ENCODE measurements around the gene CSNK2B.

DNA sequence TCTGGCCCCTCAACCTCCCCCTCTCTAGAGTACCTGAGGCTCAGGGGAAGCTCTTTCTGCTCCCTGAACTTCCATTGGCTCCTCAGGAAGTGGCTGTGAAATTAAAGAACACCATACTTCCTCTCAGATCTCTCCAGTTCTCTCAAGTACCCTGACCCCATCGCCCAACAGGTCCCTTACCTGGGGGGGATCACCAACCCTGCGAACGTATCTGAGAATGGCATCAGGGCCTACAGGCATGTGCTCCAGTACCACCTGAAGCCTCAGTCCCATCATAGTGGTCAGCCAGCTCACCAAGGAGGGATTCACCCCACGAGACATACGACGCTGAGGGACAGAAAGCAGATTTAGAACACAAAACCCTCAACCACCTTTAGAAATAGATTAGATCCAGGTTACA lies 25.3 kb upstream of the CSNK2B start:
- TF ChIP-seq ZNF433 (tag by site-specific recombination; IDR thresholded peaks at IDR 0.05; ENCODE audit: low read depth): no peak
- TF ChIP-seq, protein P1, sequence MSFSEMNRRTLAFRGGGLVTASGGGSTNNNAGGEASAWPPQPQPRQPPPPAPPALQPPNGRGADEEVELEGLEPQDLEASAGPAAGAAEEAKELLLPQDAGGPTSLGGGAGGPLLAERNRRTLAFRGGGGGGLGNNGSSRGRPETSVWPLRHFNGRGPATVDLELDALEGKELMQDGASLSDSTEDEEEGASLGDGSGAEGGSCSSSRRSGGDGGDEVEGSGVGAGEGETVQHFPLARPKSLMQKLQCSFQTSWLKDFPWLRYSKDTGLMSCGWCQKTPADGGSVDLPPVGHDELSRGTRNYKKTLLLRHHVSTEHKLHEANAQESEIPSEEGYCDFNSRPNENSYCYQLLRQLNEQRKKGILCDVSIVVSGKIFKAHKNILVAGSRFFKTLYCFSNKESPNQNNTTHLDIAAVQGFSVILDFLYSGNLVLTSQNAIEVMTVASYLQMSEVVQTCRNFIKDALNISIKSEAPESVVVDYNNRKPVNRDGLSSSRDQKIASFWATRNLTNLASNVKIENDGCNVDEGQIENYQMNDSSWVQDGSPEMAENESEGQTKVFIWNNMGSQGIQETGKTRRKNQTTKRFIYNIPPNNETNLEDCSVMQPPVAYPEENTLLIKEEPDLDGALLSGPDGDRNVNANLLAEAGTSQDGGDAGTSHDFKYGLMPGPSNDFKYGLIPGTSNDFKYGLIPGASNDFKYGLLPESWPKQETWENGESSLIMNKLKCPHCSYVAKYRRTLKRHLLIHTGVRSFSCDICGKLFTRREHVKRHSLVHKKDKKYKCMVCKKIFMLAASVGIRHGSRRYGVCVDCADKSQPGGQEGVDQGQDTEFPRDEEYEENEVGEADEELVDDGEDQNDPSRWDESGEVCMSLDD (tag by site-specific recombination; IDR thresholded peaks at IDR 0.05): no peak
- TF ChIP-seq, protein P2, sequence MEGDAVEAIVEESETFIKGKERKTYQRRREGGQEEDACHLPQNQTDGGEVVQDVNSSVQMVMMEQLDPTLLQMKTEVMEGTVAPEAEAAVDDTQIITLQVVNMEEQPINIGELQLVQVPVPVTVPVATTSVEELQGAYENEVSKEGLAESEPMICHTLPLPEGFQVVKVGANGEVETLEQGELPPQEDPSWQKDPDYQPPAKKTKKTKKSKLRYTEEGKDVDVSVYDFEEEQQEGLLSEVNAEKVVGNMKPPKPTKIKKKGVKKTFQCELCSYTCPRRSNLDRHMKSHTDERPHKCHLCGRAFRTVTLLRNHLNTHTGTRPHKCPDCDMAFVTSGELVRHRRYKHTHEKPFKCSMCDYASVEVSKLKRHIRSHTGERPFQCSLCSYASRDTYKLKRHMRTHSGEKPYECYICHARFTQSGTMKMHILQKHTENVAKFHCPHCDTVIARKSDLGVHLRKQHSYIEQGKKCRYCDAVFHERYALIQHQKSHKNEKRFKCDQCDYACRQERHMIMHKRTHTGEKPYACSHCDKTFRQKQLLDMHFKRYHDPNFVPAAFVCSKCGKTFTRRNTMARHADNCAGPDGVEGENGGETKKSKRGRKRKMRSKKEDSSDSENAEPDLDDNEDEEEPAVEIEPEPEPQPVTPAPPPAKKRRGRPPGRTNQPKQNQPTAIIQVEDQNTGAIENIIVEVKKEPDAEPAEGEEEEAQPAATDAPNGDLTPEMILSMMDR (tag by site-specific recombination; IDR thresholded peaks at IDR 0.05): no peak
